Thyroid gland (tissue), 4 donors: ENCODE data around the gene NALCN.

Source experiments
- POLR2A ChIP-seq, 2 donors: fragments of 450-650 bp; IDR thresholded peaks; one replicate each; pipeline ENCODE4 v1.6.1; 2017; ENCODE audit warnings: antibody characterized with exemption in 2 of 2, mild to moderate bottlenecking in 2 of 2, moderate library complexity in 1 of 2
- TF ChIP-seq, protein P1 (sequence below), 6 experiments: fragments of 200-600 bp in 3 of 6; fragments of 450-650 bp in 3 of 6; sonication (generic) in 3 of 6; IDR thresholded peaks; one replicate each; pipeline ENCODE4 v1.5.1; 2016 to 2019; ENCODE audit warnings: antibody characterized with exemption in 6 of 6, mild to moderate bottlenecking in 2 of 6, inconsistent platforms in 1 of 6, moderate library complexity in 1 of 6

DNA sequence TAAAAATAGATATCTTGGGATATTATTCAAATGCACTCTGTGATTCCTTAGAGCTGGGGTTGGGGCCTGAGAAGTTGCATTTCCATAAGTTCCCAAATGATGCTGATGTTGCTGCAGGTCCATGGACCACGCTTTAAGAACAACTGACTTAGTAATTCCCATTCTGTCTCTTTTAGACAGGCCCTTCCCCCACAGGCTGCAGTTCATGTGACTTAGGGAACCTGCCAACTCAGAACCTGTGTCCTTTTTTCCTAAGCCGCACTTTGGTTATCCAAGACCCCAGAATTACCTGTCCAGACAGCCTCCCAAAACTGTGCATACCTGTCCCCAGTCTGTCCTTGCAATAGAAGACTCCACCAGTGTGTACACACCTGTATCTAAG, 34.4 kb upstream of the NALCN start:
- no peak for TF ChIP-seq POLR2A (IDR thresholded peaks at IDR 0.05)
- TF ChIP-seq, protein P1, sequence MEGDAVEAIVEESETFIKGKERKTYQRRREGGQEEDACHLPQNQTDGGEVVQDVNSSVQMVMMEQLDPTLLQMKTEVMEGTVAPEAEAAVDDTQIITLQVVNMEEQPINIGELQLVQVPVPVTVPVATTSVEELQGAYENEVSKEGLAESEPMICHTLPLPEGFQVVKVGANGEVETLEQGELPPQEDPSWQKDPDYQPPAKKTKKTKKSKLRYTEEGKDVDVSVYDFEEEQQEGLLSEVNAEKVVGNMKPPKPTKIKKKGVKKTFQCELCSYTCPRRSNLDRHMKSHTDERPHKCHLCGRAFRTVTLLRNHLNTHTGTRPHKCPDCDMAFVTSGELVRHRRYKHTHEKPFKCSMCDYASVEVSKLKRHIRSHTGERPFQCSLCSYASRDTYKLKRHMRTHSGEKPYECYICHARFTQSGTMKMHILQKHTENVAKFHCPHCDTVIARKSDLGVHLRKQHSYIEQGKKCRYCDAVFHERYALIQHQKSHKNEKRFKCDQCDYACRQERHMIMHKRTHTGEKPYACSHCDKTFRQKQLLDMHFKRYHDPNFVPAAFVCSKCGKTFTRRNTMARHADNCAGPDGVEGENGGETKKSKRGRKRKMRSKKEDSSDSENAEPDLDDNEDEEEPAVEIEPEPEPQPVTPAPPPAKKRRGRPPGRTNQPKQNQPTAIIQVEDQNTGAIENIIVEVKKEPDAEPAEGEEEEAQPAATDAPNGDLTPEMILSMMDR (IDR thresholded peaks at IDR 0.05), result no peak
